Body of pancreas (tissue), 4 donors: ENCODE results near the gene NECAB3.

ENCODE experiments used
- CTCF ChIP-seq, 7 experiments: fragments of 450-650 bp in 4 of 7; fragments of 200-600 bp in 3 of 7; sonication (generic) in 3 of 7; IDR thresholded peaks; one replicate each; pipeline ENCODE4 v1.5.1; 2016 to 2019; ENCODE audit warnings: antibody characterized with exemption in 7 of 7
- POLR2A ChIP-seq, 3 donors: fragments of 450-650 bp; IDR thresholded peaks; one replicate each; pipeline ENCODE4 v1.6.1; 2016; ENCODE audit warnings: antibody characterized with exemption in 3 of 3, mild to moderate bottlenecking in 2 of 3

GRCh38 chr20:33640287-33640686 lies 33.9 kb downstream of the NECAB3 start:
- TF ChIP-seq CTCF (IDR thresholded peaks at IDR 0.05) = no peak
- no peak for TF ChIP-seq POLR2A (IDR thresholded peaks at IDR 0.05)
